C4-2B (cell line): ENCODE measurements around the gene OR11L1.

ENCODE experiments used
- ZFX ChIP-seq: fragments of 450-650 bp; IDR thresholded peaks from 2 replicates; pipeline ENCODE4 v1.6.1; 2017
- TF ChIP-seq, protein P1 (sequence below): fragments of 450-650 bp; conservative IDR thresholded peaks from 2 replicates; pipeline ENCODE4 v1.5.1; 2017; ENCODE audit warnings: mild to moderate bottlenecking

DNA sequence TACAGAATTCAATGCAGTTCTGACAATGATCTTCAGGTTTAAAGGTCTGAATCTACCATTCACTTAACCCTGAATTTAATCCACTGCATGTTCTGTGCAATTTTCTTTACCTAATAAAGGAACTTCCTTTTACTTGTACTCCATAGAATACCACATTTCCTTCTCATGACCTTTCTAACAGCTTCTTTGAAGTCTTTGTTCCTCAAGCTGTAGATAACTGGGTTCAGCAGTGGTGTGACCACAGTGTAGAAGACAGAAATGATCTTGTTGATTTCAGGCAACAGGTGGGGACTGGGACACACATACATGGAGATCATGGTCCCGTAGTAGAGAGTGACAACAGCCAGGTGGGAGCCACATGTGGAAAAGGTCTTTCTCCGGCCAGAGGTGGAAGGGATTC is 878 bp downstream of the OR11L1 start:
- TF ChIP-seq, protein P1, sequence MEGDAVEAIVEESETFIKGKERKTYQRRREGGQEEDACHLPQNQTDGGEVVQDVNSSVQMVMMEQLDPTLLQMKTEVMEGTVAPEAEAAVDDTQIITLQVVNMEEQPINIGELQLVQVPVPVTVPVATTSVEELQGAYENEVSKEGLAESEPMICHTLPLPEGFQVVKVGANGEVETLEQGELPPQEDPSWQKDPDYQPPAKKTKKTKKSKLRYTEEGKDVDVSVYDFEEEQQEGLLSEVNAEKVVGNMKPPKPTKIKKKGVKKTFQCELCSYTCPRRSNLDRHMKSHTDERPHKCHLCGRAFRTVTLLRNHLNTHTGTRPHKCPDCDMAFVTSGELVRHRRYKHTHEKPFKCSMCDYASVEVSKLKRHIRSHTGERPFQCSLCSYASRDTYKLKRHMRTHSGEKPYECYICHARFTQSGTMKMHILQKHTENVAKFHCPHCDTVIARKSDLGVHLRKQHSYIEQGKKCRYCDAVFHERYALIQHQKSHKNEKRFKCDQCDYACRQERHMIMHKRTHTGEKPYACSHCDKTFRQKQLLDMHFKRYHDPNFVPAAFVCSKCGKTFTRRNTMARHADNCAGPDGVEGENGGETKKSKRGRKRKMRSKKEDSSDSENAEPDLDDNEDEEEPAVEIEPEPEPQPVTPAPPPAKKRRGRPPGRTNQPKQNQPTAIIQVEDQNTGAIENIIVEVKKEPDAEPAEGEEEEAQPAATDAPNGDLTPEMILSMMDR: no peak
- no peak for TF ChIP-seq ZFX
